ENCODE data around the gene MTURN.

Gene MTURN

GRCh38 chr7:30147785-30148184 is 13.0 kb downstream of the MTURN start:
- WGBS, 2 experiments (ENCODE audit: insufficient coverage in 2 of 2), result 82 to 92% methylated on average over 2 of the region's 2 CpGs
- Histone ChIP-seq H3K4me3 (ENCODE audit: extremely low read depth, insufficient read depth, low read length, poor library complexity, severe bottlenecking) (no peak overlapping the region), H3K27ac (ENCODE audit: low read depth, low read length, severe bottlenecking) (no peak overlapping the region), H3K9me3 (ENCODE audit: control insufficient read depth, low read length) (no peaks in the 10 kb centered on the region), H3K36me3 (ENCODE audit: control insufficient read depth, insufficient read depth, low read length) (peaks cover 12% of the 10 kb centered on the region), H3K4me1 (ENCODE audit: control insufficient read depth, insufficient read depth, low read length, poor library complexity, severe bottlenecking) (peaks cover 22% of the 10 kb centered on the region)

- Histone ChIP-seq H3K9me3 (ENCODE audit: control insufficient read depth, low read length) (no peaks in the 10 kb centered on the region), H3K36me3 (ENCODE audit: control insufficient read depth, insufficient read depth, low read length) (peaks cover 12% of the 10 kb centered on the region), H3K27ac (ENCODE audit: low read depth, low read length, severe bottlenecking) (no peak overlapping the region), H3K4me3 (ENCODE audit: extremely low read depth, insufficient read depth, low read length, poor library complexity, severe bottlenecking) (no peak overlapping the region), H3K4me1 (ENCODE audit: control insufficient read depth, insufficient read depth, low read length, poor library complexity, severe bottlenecking) (peaks cover 17% of the 10 kb centered on the region)
- 96 to 100% methylated on average over 2 to 5 of the region's 5 CpGs for WGBS, 2 experiments (ENCODE audit: insufficient coverage in 2 of 2)
Measured at GRCh38 chr7:30148426-30148825, 13.6 kb downstream of the MTURN start.

GRCh38 chr7:30148951-30149459 is 14.2 kb downstream of the MTURN start:
- Histone ChIP-seq H3K9me3 (ENCODE audit: control insufficient read depth, low read length) (no peaks in the 10 kb centered on the region), H3K4me3 (ENCODE audit: extremely low read depth, insufficient read depth, low read length, poor library complexity, severe bottlenecking) (no peak overlapping the region), H3K36me3 (ENCODE audit: control insufficient read depth, insufficient read depth, low read length) (peaks cover 12% of the 10 kb centered on the region), H3K27ac (ENCODE audit: low read depth, low read length, severe bottlenecking) (no peak overlapping the region), H3K4me1 (ENCODE audit: control insufficient read depth, insufficient read depth, low read length, poor library complexity, severe bottlenecking) (peaks cover 16% of the 10 kb centered on the region)
- WGBS, 2 experiments (ENCODE audit: insufficient coverage in 2 of 2), result 74 to 81% methylated on average over 11 to 13 of the region's 13 CpGs

- Histone ChIP-seq H3K4me1 (ENCODE audit: control insufficient read depth, insufficient read depth, low read length, poor library complexity, severe bottlenecking) (peaks cover 13% of the 10 kb centered on the region), H3K36me3 (ENCODE audit: control insufficient read depth, insufficient read depth, low read length) (peaks cover 12% of the 10 kb centered on the region), H3K9me3 (ENCODE audit: control insufficient read depth, low read length) (no peaks in the 10 kb centered on the region), H3K4me3 (ENCODE audit: extremely low read depth, insufficient read depth, low read length, poor library complexity, severe bottlenecking) (no peak overlapping the region), H3K27ac (ENCODE audit: low read depth, low read length, severe bottlenecking) (no peak overlapping the region)
- 96 to 100% methylated on average over 5 of the region's 7 CpGs for WGBS, 2 experiments (ENCODE audit: insufficient coverage in 2 of 2)
Measured at GRCh38 chr7:30149640-30150272, 15.0 kb downstream of the MTURN start.

GRCh38 chr7:30150711-30151110 is 15.9 kb downstream of the MTURN start:
- 92 to 95% methylated on average over 5 to 6 of the region's 7 CpGs for WGBS, 2 experiments (ENCODE audit: insufficient coverage in 2 of 2)
- Histone ChIP-seq H3K27ac (ENCODE audit: low read depth, low read length, severe bottlenecking) (no peak overlapping the region), H3K4me3 (ENCODE audit: extremely low read depth, insufficient read depth, low read length, poor library complexity, severe bottlenecking) (no peak overlapping the region), H3K4me1 (ENCODE audit: control insufficient read depth, insufficient read depth, low read length, poor library complexity, severe bottlenecking) (peaks cover 10% of the 10 kb centered on the region), H3K36me3 (ENCODE audit: control insufficient read depth, insufficient read depth, low read length) (peaks cover 12% of the 10 kb centered on the region), H3K9me3 (ENCODE audit: control insufficient read depth, low read length) (no peaks in the 10 kb centered on the region)

- Histone ChIP-seq H3K36me3 (ENCODE audit: control insufficient read depth, insufficient read depth, low read length) (peaks cover 12% of the 10 kb centered on the region), H3K9me3 (ENCODE audit: control insufficient read depth, low read length) (no peaks in the 10 kb centered on the region), H3K4me3 (ENCODE audit: extremely low read depth, insufficient read depth, low read length, poor library complexity, severe bottlenecking) (no peak overlapping the region), H3K27ac (ENCODE audit: low read depth, low read length, severe bottlenecking) (no peak overlapping the region), H3K4me1 (ENCODE audit: control insufficient read depth, insufficient read depth, low read length, poor library complexity, severe bottlenecking) (no peaks in the 10 kb centered on the region)
- 83 to 94% methylated on average over 2 to 3 of the region's 9 CpGs for WGBS, 2 experiments (ENCODE audit: insufficient coverage in 2 of 2)
Measured at GRCh38 chr7:30154111-30154587, 19.4 kb downstream of the MTURN start.

- WGBS, 2 experiments (ENCODE audit: insufficient coverage in 2 of 2), result 89 to 90% methylated on average over 3 to 7 of the region's 8 CpGs
- H3K4me1 ChIP-seq (ENCODE audit: control insufficient read depth, insufficient read depth, low read length, poor library complexity, severe bottlenecking), result no peaks in the 10 kb centered on the region
- peaks cover 12% of the 10 kb centered on the region for H3K36me3 ChIP-seq (ENCODE audit: control insufficient read depth, insufficient read depth, low read length)
- no peaks in the 10 kb centered on the region for H3K9me3 ChIP-seq (ENCODE audit: control insufficient read depth, low read length)
- H3K4me3 ChIP-seq (ENCODE audit: extremely low read depth, insufficient read depth, low read length, poor library complexity, severe bottlenecking), result no peak overlapping the region
- no peak overlapping the region for H3K27ac ChIP-seq (ENCODE audit: low read depth, low read length, severe bottlenecking)
Measured at GRCh38 chr7:30155481-30155880, 20.7 kb downstream of the MTURN start.

GRCh38 chr7:30157204-30157603 is 22.4 kb downstream of the MTURN start:
- Histone ChIP-seq H3K4me1 (ENCODE audit: control insufficient read depth, insufficient read depth, low read length, poor library complexity, severe bottlenecking) (peaks cover 10% of the 10 kb centered on the region), H3K9me3 (ENCODE audit: control insufficient read depth, low read length) (no peaks in the 10 kb centered on the region), H3K27ac (ENCODE audit: low read depth, low read length, severe bottlenecking) (no peak overlapping the region), H3K36me3 (ENCODE audit: control insufficient read depth, insufficient read depth, low read length) (peaks cover 6% of the 10 kb centered on the region), H3K4me3 (ENCODE audit: extremely low read depth, insufficient read depth, low read length, poor library complexity, severe bottlenecking) (no peak overlapping the region)
- WGBS, 2 experiments (ENCODE audit: insufficient coverage in 2 of 2), result 84 to 96% methylated on average over 6 to 8 of the region's 9 CpGs

GRCh38 chr7:30159163-30159562 is 24.4 kb downstream of the MTURN start:
- peaks cover 24% of the 10 kb centered on the region for H3K4me1 ChIP-seq (ENCODE audit: control insufficient read depth, insufficient read depth, low read length, poor library complexity, severe bottlenecking)
- WGBS, 2 experiments (ENCODE audit: insufficient coverage in 2 of 2), result 95 to 100% methylated on average over 3 of the region's 4 CpGs

GRCh38 chr7:30159698-30160143 is 24.9 kb downstream of the MTURN start:
- Histone ChIP-seq H3K4me3 (ENCODE audit: extremely low read depth, insufficient read depth, low read length, poor library complexity, severe bottlenecking) (no peak overlapping the region), H3K36me3 (ENCODE audit: control insufficient read depth, insufficient read depth, low read length) (no peaks in the 10 kb centered on the region), H3K27ac (ENCODE audit: low read depth, low read length, severe bottlenecking) (no peak overlapping the region), H3K4me1 (ENCODE audit: control insufficient read depth, insufficient read depth, low read length, poor library complexity, severe bottlenecking) (peaks cover 24% of the 10 kb centered on the region), H3K9me3 (ENCODE audit: control insufficient read depth, low read length) (no peaks in the 10 kb centered on the region)
- WGBS, 2 experiments (ENCODE audit: insufficient coverage in 2 of 2), result 67 to 70% methylated on average over 3 of the region's 6 CpGs

More at GRCh38 chr7:30159163-30159562, 24.4 kb downstream of the MTURN start:
- H3K4me3 ChIP-seq (ENCODE audit: extremely low read depth, insufficient read depth, low read length, poor library complexity, severe bottlenecking), result no peak overlapping the region
- H3K27ac ChIP-seq (ENCODE audit: low read depth, low read length, severe bottlenecking), result no peak overlapping the region
- no peaks in the 10 kb centered on the region for H3K9me3 ChIP-seq (ENCODE audit: control insufficient read depth, low read length)
- H3K36me3 ChIP-seq (ENCODE audit: control insufficient read depth, insufficient read depth, low read length), result no peaks in the 10 kb centered on the region

GRCh38 chr7:30160329-30160728 is 25.5 kb downstream of the MTURN start:
- 93 to 94% methylated on average over 2 of the region's 2 CpGs for WGBS, 2 experiments (ENCODE audit: insufficient coverage in 2 of 2)
- no peaks in the 10 kb centered on the region for H3K9me3 ChIP-seq (ENCODE audit: control insufficient read depth, low read length)
- no peak overlapping the region for H3K27ac ChIP-seq (ENCODE audit: low read depth, low read length, severe bottlenecking)
- no peaks in the 10 kb centered on the region for H3K36me3 ChIP-seq (ENCODE audit: control insufficient read depth, insufficient read depth, low read length)
- no peak overlapping the region for H3K4me3 ChIP-seq (ENCODE audit: extremely low read depth, insufficient read depth, low read length, poor library complexity, severe bottlenecking)
- peaks cover 24% of the 10 kb centered on the region for H3K4me1 ChIP-seq (ENCODE audit: control insufficient read depth, insufficient read depth, low read length, poor library complexity, severe bottlenecking)

Measured in mesodermal cell (in vitro differentiated cells).